WTC11 (cell line): Measurements from ENCODE around the gene C4BPB. TPM values are rescaled to one million over a fixed set of nuclear protein-coding genes. Genes with fewer than 3 reads are reported as not detected.

Experiments
- ATAC-seq: fragments of 200-7000 bp; cut with Tn5 transposase; 2 replicates; pipeline ENCODE4 v1.10.0; 2021; ENCODE audit warnings: mild to moderate bottlenecking, moderate library complexity
- CTCF ChIA-PET: fragments of 300-600 bp; sonication (Branson Sonifier 250); formaldehyde crosslinking; loops from one replicate; lab custom pipeline; 2021; ENCODE audit warnings: antibody characterized with exemption; lab: Charles Lee
- POLR2A ChIA-PET: fragments of 350-600 bp; sonication (Branson Sonifier 250); formaldehyde crosslinking; loops from one replicate; lab custom pipeline; 2021; ENCODE audit warnings: antibody characterized with exemption; lab: Charles Lee
- DNase-seq: peaks from one replicate; pipeline ENCODE4 v3.0.0; 2021; ENCODE audit warnings: low spot score
- H3K27ac Mint-ChIP-seq: 2 replicates; pipeline ENCODE4 v1.8.0; 2021; ENCODE audit warnings: mixed read lengths
- H3K27me3 Mint-ChIP-seq: 2 replicates; pipeline ENCODE4 v1.8.0; 2021; ENCODE audit warnings: low read depth, mild to moderate bottlenecking, moderate library complexity, mixed read lengths
- H3K36me3 Mint-ChIP-seq: 2 replicates; pipeline ENCODE4 v1.8.0; 2021; ENCODE audit warnings: mixed read lengths
- H3K4me1 Mint-ChIP-seq: 2 replicates; pipeline ENCODE4 v1.8.0; 2022; ENCODE audit warnings: mixed read lengths
- H3K4me3 Mint-ChIP-seq: 2 replicates; pipeline ENCODE4 v1.8.0; 2021; ENCODE audit warnings: mild to moderate bottlenecking, moderate library complexity, mixed read lengths
- H3K9me3 Mint-ChIP-seq: 2 replicates; pipeline ENCODE4 v1.8.0; 2021; ENCODE audit warnings: mixed read lengths
- EMX1 ChIP-seq: fragments of 250-450 bp; sonication (Bioruptor Pico); IDR thresholded peaks from 2 replicates; pipeline ENCODE4 v1.8.0; 2021; ENCODE audit warnings: mild to moderate bottlenecking
- FOXJ3 ChIP-seq: sonication (generic); formaldehyde crosslinking; IDR thresholded peaks from 2 replicates; pipeline ENCODE4 v1.9.0; 2021; ENCODE audit warnings: missing genetic modification reagents, mild to moderate bottlenecking, borderline replicate concordance
- FOXK1 ChIP-seq: sonication (generic); formaldehyde crosslinking; IDR thresholded peaks from 2 replicates; pipeline ENCODE4 v1.8.0; 2022; ENCODE audit warnings: mild to moderate bottlenecking, moderate library complexity, missing genetic modification reagents
- GRHL2 ChIP-seq: fragments of 250-450 bp; sonication (Bioruptor Pico); IDR thresholded peaks from 2 replicates; pipeline ENCODE4 v1.8.0; 2022; ENCODE audit warnings: mild to moderate bottlenecking, moderate library complexity; ENCODE audit not compliant: insufficient replicate concordance, severe bottlenecking
- MXD4 ChIP-seq: fragments of 250-450 bp; sonication (Bioruptor Pico); IDR thresholded peaks from 2 replicates; pipeline ENCODE4 v1.8.0; 2021; ENCODE audit warnings: mild to moderate bottlenecking, moderate library complexity, borderline replicate concordance
- NFATC4 ChIP-seq: fragments of 250-450 bp; sonication (Bioruptor Pico); IDR thresholded peaks from 2 replicates; pipeline ENCODE4 v1.9.0; 2021; ENCODE audit warnings: mild to moderate bottlenecking
- NFYB ChIP-seq: sonication (generic); formaldehyde crosslinking; conservative IDR thresholded peaks from 2 replicates; pipeline ENCODE4 v1.8.0; 2022; ENCODE audit warnings: low read depth, missing genetic modification reagents
- SP1 ChIP-seq: sonication (generic); formaldehyde crosslinking; conservative IDR thresholded peaks from 2 replicates; pipeline ENCODE4 v1.8.1; 2022; ENCODE audit warnings: missing genetic modification reagents
- ZNF232 ChIP-seq: sonication (generic); formaldehyde crosslinking; IDR thresholded peaks from 2 replicates; pipeline ENCODE4 v1.8.0; 2022; ENCODE audit warnings: mild to moderate bottlenecking, missing genetic modification reagents
- ZNF263 ChIP-seq: sonication (generic); formaldehyde crosslinking; IDR thresholded peaks from 2 replicates; pipeline ENCODE4 v1.8.1; 2022; ENCODE audit warnings: low read depth, mild to moderate bottlenecking, moderate library complexity, missing genetic modification reagents
- ZNF416 ChIP-seq: fragments of 250-450 bp; sonication (Bioruptor Pico); IDR thresholded peaks from 2 replicates; pipeline ENCODE4 v1.9.0; 2021; ENCODE audit warnings: mild to moderate bottlenecking, inconsistent platforms
- ZNF532 ChIP-seq: fragments of 250-450 bp; sonication (Bioruptor Pico); IDR thresholded peaks from 2 replicates; pipeline ENCODE4 v1.9.0; 2021; ENCODE audit warnings: mild to moderate bottlenecking, borderline replicate concordance
- total RNA-seq: library from RNA; stranded (reverse); gene quantifications from 3 replicates; pipeline ENCODE4 v1.2.3, GENCODE V29; 2021
- TF ChIP-seq, protein P1 (sequence below): sonication (generic); formaldehyde crosslinking; IDR thresholded peaks from 2 replicates; pipeline ENCODE4 v1.8.1; 2023; ENCODE audit warnings: mild to moderate bottlenecking, missing genetic modification reagents
- TF ChIP-seq, protein P2 (sequence below): sonication (generic); formaldehyde crosslinking; IDR thresholded peaks from 2 replicates; pipeline ENCODE4 v1.8.1; 2022; ENCODE audit warnings: low read depth, mild to moderate bottlenecking, moderate library complexity, missing genetic modification reagents, borderline replicate concordance
- TF ChIP-seq, protein P3 (sequence below): sonication (generic); formaldehyde crosslinking; IDR thresholded peaks from 2 replicates; pipeline ENCODE4 v1.8.1; 2023; ENCODE audit warnings: mild to moderate bottlenecking, moderate library complexity, missing genetic modification reagents
- TF ChIP-seq, protein P4 (sequence below): sonication (generic); formaldehyde crosslinking; IDR thresholded peaks from 2 replicates; pipeline ENCODE4 v1.8.1; 2022; ENCODE audit warnings: mild to moderate bottlenecking, moderate library complexity, missing genetic modification reagents

The C4BPB gene
- total RNA-seq, 1 experiment from 2014 or later = 0.26 TPM

- Mint-ChIP-seq H3K27ac (no peak overlapping the region), H3K4me1 (peaks cover 23% of the 10 kb centered on the region), H3K9me3 (no peaks in the 10 kb centered on the region), H3K27me3 (no peaks in the 10 kb centered on the region), H3K36me3 (peaks cover 25% of the 10 kb centered on the region), H3K4me3 (no peak overlapping the region)
- DNase-seq = no peak
- no peak for ATAC-seq
- TF ChIP-seq, protein P1, sequence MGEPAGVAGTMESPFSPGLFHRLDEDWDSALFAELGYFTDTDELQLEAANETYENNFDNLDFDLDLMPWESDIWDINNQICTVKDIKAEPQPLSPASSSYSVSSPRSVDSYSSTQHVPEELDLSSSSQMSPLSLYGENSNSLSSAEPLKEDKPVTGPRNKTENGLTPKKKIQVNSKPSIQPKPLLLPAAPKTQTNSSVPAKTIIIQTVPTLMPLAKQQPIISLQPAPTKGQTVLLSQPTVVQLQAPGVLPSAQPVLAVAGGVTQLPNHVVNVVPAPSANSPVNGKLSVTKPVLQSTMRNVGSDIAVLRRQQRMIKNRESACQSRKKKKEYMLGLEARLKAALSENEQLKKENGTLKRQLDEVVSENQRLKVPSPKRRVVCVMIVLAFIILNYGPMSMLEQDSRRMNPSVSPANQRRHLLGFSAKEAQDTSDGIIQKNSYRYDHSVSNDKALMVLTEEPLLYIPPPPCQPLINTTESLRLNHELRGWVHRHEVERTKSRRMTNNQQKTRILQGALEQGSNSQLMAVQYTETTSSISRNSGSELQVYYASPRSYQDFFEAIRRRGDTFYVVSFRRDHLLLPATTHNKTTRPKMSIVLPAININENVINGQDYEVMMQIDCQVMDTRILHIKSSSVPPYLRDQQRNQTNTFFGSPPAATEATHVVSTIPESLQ = no peak
- no peak for TF ChIP-seq FOXK1 (CRISPR knock-in tag)
- no peak for TF ChIP-seq FOXJ3
- TF ChIP-seq, protein P2, sequence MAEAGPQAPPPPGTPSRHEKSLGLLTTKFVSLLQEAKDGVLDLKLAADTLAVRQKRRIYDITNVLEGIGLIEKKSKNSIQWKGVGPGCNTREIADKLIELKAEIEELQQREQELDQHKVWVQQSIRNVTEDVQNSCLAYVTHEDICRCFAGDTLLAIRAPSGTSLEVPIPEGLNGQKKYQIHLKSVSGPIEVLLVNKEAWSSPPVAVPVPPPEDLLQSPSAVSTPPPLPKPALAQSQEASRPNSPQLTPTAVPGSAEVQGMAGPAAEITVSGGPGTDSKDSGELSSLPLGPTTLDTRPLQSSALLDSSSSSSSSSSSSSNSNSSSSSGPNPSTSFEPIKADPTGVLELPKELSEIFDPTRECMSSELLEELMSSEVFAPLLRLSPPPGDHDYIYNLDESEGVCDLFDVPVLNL (CRISPR knock-in tag) = no peak
- TF ChIP-seq ZNF263 (CRISPR knock-in tag) = no peak
- TF ChIP-seq, protein P3, sequence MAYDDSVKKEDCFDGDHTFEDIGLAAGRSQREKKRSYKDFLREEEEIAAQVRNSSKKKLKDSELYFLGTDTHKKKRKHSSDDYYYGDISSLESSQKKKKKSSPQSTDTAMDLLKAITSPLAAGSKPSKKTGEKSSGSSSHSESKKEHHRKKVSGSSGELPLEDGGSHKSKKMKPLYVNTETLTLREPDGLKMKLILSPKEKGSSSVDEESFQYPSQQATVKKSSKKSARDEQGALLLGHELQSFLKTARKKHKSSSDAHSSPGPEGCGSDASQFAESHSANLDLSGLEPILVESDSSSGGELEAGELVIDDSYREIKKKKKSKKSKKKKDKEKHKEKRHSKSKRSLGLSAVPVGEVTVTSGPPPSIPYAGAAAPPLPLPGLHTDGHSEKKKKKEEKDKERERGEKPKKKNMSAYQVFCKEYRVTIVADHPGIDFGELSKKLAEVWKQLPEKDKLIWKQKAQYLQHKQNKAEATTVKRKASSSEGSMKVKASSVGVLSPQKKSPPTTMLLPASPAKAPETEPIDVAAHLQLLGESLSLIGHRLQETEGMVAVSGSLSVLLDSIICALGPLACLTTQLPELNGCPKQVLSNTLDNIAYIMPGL (CRISPR knock-in tag) = no peak
- no peak for TF ChIP-seq ZNF416
- no peak for TF ChIP-seq SP1
- no peak for TF ChIP-seq MXD4
- no peak for TF ChIP-seq ZNF232 (CRISPR knock-in tag)
- no peak for TF ChIP-seq EMX1
- TF ChIP-seq ZNF532 (CRISPR knock-in tag) = no peak
- no peak for TF ChIP-seq GRHL2 (CRISPR knock-in tag)
- TF ChIP-seq, protein P4, sequence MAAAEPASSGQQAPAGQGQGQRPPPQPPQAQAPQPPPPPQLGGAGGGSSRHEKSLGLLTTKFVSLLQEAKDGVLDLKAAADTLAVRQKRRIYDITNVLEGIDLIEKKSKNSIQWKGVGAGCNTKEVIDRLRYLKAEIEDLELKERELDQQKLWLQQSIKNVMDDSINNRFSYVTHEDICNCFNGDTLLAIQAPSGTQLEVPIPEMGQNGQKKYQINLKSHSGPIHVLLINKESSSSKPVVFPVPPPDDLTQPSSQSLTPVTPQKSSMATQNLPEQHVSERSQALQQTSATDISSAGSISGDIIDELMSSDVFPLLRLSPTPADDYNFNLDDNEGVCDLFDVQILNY (CRISPR knock-in tag) = no peak
- TF ChIP-seq NFYB = no peak
- no peak for TF ChIP-seq NFATC4 (CRISPR knock-in tag)
- ChIA-PET CTCF (no interaction called here), POLR2A (no interaction called here)
These were observed 30.4 kb upstream of the C4BPB start for GRCh38 chr1:207058252-207058651.
